NOMO-1 treated with DMSO at 0.1 percent for 48 hours (cell line): ENCODE results near the gene C2CD4B.

ENCODE experiments used
- DNase-seq: peaks from one replicate; lab custom pipeline; 2025; ENCODE audit not compliant: unreplicated experiment; lab: John Stamatoyannopoulos, UW

Gene C2CD4B

DNA sequence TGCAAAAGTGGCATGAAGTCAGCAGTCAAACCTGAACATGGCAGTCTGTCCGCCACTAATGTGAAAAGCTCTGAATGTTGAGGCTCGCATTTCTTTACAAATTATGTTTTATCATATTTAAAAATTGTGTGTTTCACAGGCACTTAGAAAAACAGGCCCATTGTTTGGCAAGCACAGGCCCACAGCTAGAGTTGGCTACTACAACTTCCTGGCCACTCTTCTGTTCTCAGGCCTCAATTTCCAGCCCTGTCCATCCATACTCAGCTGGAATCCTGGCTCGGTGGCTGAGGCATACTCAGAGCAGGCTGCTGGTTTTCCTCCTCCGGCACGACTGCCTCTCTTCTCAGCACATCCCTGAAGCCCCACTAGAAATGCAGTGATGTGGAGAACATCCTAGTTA lies 44.3 kb downstream of the C2CD4B start:
- DNase-seq, result no peak

DNA sequence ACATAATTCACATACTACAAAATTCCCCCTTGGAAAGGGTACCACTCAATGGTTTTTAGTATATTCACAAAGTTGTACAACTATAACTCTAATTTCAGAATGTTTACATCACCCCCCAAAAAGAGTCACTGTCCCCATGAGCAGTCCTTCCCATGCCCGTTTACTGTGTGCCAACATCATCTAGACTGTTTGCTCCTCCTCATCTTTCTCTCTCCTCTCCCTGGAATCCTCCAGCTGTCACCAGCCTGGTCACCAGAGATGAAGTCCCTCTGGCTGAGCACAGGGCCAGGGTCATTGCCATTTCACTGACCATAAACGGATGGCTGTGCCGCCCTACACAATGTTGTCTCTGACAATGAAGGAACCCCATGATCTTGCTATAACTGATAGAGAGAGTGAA lies 45.2 kb downstream of the C2CD4B start:
- DNase-seq, result no peak

DNA sequence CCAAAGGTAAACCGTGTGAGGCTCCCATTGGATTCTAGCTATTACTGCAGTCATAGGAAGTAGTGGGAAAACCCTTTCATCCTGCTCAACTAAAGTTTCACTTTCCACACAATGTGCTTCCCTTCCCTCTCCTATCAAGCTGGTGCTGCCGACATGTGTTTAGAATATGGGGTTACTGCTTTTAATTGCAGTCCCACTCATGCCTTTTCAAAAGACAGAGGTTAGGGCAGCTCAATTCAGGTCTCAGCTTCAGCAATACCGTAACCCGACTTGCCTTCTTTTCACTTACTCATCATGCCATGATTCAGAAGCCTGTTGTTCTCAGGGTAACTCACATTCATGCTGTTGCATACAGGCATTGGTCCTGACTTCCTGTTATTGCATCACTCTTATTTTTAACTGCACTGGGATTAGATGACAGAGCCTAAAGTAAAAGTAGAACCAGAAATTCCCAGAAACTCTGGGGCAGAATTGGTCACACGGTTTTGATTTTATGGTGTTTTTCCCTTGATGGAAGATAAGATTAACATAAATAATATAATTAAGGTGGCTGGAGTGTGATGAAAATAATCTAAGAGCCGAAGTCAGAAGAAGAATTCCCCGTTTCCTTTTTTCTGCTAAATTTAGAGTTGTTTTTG lies 45.7 kb downstream of the C2CD4B start:
- peak; percentile 81 for DNase-seq

DNA sequence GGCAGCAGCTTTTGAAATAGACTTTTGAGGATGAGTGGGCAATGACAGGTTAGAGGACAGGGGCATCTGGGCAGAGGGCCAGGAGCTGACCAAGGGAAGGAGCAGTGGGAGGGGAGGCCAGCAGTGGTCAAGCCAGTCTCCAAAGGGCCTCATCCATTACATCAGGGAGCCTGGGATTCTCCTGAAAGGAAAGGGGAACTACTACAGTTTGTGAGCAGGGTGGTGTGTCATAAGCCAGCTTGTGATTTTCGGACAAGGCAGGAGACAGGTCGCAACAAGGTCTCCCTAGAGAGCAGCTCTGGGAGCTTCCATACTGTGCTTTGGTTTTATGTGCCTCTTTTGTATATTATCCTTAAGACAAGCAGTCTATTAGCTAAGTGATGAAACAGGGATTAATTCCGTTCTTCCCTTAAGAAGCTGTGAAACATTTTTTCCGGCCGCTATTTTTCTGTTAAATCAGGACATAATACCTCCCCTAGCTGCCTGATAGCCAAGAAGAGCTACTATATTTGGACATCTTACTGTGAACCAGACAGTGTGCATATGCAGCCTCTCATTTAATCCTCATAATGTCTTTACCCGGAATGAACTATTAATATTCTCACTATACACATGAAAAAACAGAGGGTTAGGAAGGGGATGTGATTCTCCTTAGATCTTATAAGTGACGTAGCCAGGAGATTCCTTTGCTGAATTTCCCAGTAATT lies 46.4 kb downstream of the C2CD4B start:
- no peak for DNase-seq

DNA sequence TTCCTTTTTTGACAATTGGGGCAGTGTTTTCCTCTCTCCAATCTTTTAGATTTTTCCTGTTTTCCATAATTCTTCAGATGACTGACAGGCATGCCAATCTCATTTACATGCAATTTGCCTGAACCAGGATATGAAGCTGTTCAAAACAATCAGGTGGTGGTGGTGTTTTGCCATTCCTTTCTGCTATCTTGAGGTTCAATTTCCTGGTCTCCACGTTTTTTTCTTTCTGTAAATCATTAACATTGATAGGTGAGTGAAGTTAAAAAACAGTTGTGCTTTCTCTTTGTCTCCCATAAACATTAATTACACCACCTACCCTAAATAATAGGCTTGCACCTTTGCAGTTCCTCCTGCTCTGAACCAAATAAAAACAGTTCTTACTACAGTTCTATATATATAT lies 49.2 kb downstream of the C2CD4B start:
- DNase-seq, result no peak
